Lung microvascular endothelial cell (primary cell): ENCODE results near the gene QPCT. TPM values are rescaled to one million over a fixed set of nuclear protein-coding genes. Genes with fewer than 3 reads are reported as not detected.
A peak's percentile ranks its signal among the peaks of the same experiment; 100 is the strongest.

Experiments
- DNase-seq, 2 donors: peaks; one replicate each; pipeline versions ENCODE4 v3.0.0 to v3.0.0-alpha.2; 2010; ENCODE audit warnings: low read depth in 2 of 2
- total RNA-seq: library from RNA; depleted of rRNA; stranded (reverse); fragments of >200 nt; gene quantifications from 2 replicates; pipeline ENCODE4 v1.2.1, GENCODE V29; 2014

The QPCT gene
- total RNA-seq, 1 donor from 2014 or later, result 0.60 TPM

GRCh38 chr2:37324786-37325624, 19.4 kb upstream of the QPCT start, which contains the start of gene PRKD3:
PRKD3 (minus strand) TSS chr2:37324833; CDS start chr2:37316524, 8,309 bp downstream.
- DNase-seq, result peak; percentile 72 to 75

- DNase-seq, result peak in 1 of 2 donors; percentile 19
These were observed 18.8 kb upstream of the QPCT start for GRCh38 chr2:37325625-37326071.

- peak in 1 of 2 donors; percentile 84 for DNase-seq
These were observed 18.1 kb upstream of the QPCT start for GRCh38 chr2:37326285-37326684.

GRCh38 chr2:37326866-37327634, 17.4 kb upstream of the QPCT start:
- DNase-seq, result no peak

- no peak for DNase-seq
These were observed 13.7 kb upstream of the QPCT start for GRCh38 chr2:37330681-37331080.

- DNase-seq, result no peak
These were observed 11.9 kb upstream of the QPCT start for GRCh38 chr2:37332560-37332959.

- DNase-seq, result no peak
These were observed 11.2 kb upstream of the QPCT start for GRCh38 chr2:37333256-37333655.

GRCh38 chr2:37335604-37336003, 8.8 kb upstream of the QPCT start:
- DNase-seq, result no peak

GRCh38 chr2:37337620-37338280, 6.7 kb upstream of the QPCT start:
- DNase-seq, result no peak

- DNase-seq, result no peak
These were observed 5.5 kb upstream of the QPCT start for GRCh38 chr2:37338933-37339332.

- no peak for DNase-seq
These were observed 3.8 kb upstream of the QPCT start for GRCh38 chr2:37340637-37341036.

- no peak for DNase-seq
These were observed 1.7 kb upstream of the QPCT start for GRCh38 chr2:37342591-37343220.

- peak in 1 of 2 donors; percentile 56 for DNase-seq
These were observed 644 bp upstream of the QPCT start for GRCh38 chr2:37343537-37344434.

GRCh38 chr2:37348155-37348554, 3.7 kb downstream of the QPCT start:
- no peak for DNase-seq

GRCh38 chr2:37349231-37349860, 4.9 kb downstream of the QPCT start:
- no peak for DNase-seq

GRCh38 chr2:37350034-37350433, 5.6 kb downstream of the QPCT start:
- DNase-seq, result no peak

- DNase-seq, result no peak
These were observed 10.1 kb downstream of the QPCT start for GRCh38 chr2:37354531-37354930.

GRCh38 chr2:37355735-37356134, 11.3 kb downstream of the QPCT start:
- no peak for DNase-seq

GRCh38 chr2:37356299-37356698, 11.9 kb downstream of the QPCT start:
- no peak for DNase-seq

GRCh38 chr2:37357069-37357468, 12.6 kb downstream of the QPCT start:
- no peak for DNase-seq
